Glutamatergic neuron (in vitro differentiated cells): ENCODE measurements around the gene FBXO11. TPM values are rescaled to one million over a fixed set of nuclear protein-coding genes. Genes with fewer than 3 reads are reported as not detected.
"Not testable (repeated sequence)": the region's sequence is repeated elsewhere in the genome, so short reads cannot be mapped to it uniquely, and the experiment has no call there.

ENCODE experiments used
- DNase-seq: peaks from one replicate; pipeline ENCODE4 v3.0.0; 2022
- H3K27ac Mint-ChIP-seq: one replicate; pipeline ENCODE4 v1.8.0; 2020; ENCODE audit warnings: mild to moderate bottlenecking, mixed read lengths, inconsistent platforms; ENCODE audit not compliant: unreplicated experiment
- H3K27me3 Mint-ChIP-seq: one replicate; pipeline ENCODE4 v1.8.0; 2020; ENCODE audit warnings: mild to moderate bottlenecking, moderate library complexity, mixed read lengths, inconsistent platforms; ENCODE audit not compliant: unreplicated experiment
- H3K36me3 Mint-ChIP-seq: one replicate; pipeline ENCODE4 v1.8.0; 2020; ENCODE audit warnings: mild to moderate bottlenecking, mixed read lengths, inconsistent platforms; ENCODE audit not compliant: unreplicated experiment
- H3K4me1 Mint-ChIP-seq: one replicate; pipeline ENCODE4 v1.8.0; 2020; ENCODE audit warnings: mild to moderate bottlenecking, low read depth, mixed read lengths, inconsistent platforms; ENCODE audit not compliant: unreplicated experiment
- H3K4me3 Mint-ChIP-seq: one replicate; pipeline ENCODE4 v1.8.0; 2020; ENCODE audit warnings: mild to moderate bottlenecking, mixed read lengths, inconsistent platforms; ENCODE audit not compliant: unreplicated experiment
- H3K9me3 Mint-ChIP-seq: one replicate; pipeline ENCODE4 v1.8.0; 2020; ENCODE audit warnings: mild to moderate bottlenecking, moderate library complexity, mixed read lengths, inconsistent platforms; ENCODE audit not compliant: unreplicated experiment
- CTCF ChIP-seq: fragments of 200-600 bp; sonication (generic); IDR thresholded peaks from one replicate; pipeline ENCODE4 v1.5.0; 2021; ENCODE audit not compliant: partially characterized antibody, unreplicated experiment
- total RNA-seq: library from RNA; stranded (reverse); fragmentation: NEBNext Ultra II Directional; extraction: Animal tissue kit (Norgen Biotek cat#: 25700); gene quantifications from one replicate; pipeline ENCODE4 v1.2.1, GENCODE V29; 2021; ENCODE audit not compliant: unreplicated experiment

Gene FBXO11
- total RNA-seq, 1 donor from 2014 or later, result 135 TPM

DNA sequence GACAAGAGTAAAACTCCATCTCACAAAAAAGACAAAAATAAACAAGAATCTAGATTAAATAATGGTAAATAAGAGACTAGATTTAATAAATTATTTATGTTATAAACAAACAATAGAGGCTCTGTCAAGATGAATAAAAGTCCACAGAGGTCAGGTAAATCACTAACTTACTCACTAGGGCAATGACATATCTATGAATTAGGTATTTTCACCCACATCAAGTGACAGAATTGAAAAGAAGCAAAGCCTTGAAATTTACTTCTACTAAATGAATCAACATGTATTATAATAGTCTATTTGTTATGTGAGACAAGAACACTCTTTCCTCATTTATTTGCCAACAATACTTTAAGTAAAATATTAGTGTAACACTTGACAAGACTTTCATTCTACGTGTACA is 41.7 kb downstream of the FBXO11 start:
- DNase-seq, result no peak
- Mint-ChIP-seq H3K27ac (no peak overlapping the region), H3K9me3 (peaks cover 1% of the 10 kb centered on the region), H3K4me1 (peaks cover 12% of the 10 kb centered on the region), H3K36me3 (no peaks in the 10 kb centered on the region), H3K4me3 (no peak overlapping the region), H3K27me3 (no peaks in the 10 kb centered on the region)
- no peak for TF ChIP-seq CTCF

DNA sequence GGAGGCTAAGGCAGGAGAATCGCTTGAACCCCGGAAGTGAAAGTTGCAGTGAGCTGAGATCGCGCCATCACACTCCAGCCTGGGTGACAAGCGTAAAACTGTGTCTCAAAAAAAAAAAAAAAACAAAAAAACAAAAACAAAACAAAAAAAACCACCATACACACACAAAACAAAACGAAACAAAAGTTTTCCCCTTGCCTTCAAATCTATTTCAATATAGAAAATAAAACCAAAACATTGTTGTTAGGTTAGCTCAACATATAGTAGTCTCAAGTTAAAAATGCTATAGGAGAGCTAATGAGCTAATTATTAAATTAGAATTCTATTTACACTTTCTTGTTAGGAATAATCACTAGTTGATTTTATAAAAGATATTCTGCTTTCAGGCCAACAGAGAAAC is 43.3 kb downstream of the FBXO11 start:
- no peak overlapping the region for H3K4me3 Mint-ChIP-seq
- H3K9me3 Mint-ChIP-seq, result peaks cover 1% of the 10 kb centered on the region
- no peak for TF ChIP-seq CTCF
- no peak for DNase-seq
- no peaks in the 10 kb centered on the region for H3K36me3 Mint-ChIP-seq
- peaks cover 9% of the 10 kb centered on the region for H3K4me1 Mint-ChIP-seq
- H3K27me3 Mint-ChIP-seq, result no peaks in the 10 kb centered on the region
- H3K27ac Mint-ChIP-seq, result no peak overlapping the region

DNA sequence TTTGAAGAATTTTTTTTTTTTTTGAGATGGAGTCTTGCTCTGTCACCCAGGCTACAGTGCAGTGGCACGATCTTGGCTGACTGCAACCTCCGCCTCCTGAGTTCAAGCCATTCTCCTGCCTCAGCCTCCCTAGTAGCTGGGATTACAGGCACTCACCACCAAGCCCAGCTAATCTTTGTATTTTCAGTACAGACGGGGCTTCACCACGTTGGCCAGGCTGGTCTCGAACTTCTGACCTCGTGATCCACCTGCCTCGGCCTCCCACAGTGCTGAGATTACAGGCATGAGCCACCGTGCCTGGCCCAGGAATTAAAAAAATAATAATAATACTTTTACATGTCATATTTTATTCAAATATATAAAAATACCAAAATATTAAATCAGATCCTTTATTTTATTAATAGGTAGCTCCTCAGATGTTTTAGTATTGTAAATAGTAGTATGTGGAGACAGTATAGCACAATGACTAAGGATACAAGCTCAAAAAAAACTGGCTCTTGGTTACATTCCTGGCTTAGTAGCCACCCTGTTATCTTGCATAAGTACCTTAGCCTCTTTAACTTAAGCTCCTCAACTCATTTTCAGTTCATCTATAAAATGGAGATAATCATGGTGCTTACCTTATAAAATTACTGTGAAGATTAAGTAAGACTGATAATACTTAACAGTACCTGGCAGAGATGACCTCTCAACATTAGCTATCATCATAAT is 53.1 kb downstream of the FBXO11 start:
- not testable (repeated sequence) for H3K9me3 Mint-ChIP-seq, H3K4me3 Mint-ChIP-seq, H3K36me3 Mint-ChIP-seq, DNase-seq, H3K4me1 Mint-ChIP-seq, H3K27me3 Mint-ChIP-seq
- H3K27ac Mint-ChIP-seq, result peak overlapping the region; percentile 20

GRCh38 chr2:47850198-47850597 is 56.1 kb downstream of the FBXO11 start:
- peaks cover 3% of the 10 kb centered on the region for H3K4me1 Mint-ChIP-seq
- no peak for TF ChIP-seq CTCF
- no peaks in the 10 kb centered on the region for H3K36me3 Mint-ChIP-seq
- H3K27me3 Mint-ChIP-seq, result no peaks in the 10 kb centered on the region
- H3K27ac Mint-ChIP-seq, result no peak overlapping the region
- H3K4me3 Mint-ChIP-seq, result no peak overlapping the region
- H3K9me3 Mint-ChIP-seq, result no peaks in the 10 kb centered on the region
- DNase-seq, result no peak

DNA sequence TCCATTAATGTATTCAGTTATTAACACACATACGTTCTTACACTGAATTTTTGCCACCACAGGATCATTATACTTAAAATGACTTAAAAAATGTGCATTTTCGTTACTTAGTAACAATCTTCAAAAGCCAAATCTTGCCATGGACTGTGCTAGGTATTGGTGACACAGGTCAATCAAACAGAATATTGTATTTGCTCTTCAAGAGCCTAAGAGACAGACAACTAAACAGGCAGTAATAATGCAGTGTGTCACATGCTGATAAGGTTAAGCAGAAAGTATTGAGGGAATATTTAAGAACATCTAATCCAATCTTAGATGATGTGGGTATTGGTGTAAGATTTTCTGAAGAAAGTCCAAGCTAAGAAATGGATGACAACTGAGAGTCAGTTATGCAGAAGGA is 56.9 kb downstream of the FBXO11 start:
- H3K36me3 Mint-ChIP-seq, result no peaks in the 10 kb centered on the region
- TF ChIP-seq CTCF, result no peak
- H3K4me1 Mint-ChIP-seq, result peaks cover 3% of the 10 kb centered on the region
- DNase-seq, result no peak
- no peaks in the 10 kb centered on the region for H3K9me3 Mint-ChIP-seq
- no peak overlapping the region for H3K4me3 Mint-ChIP-seq
- H3K27ac Mint-ChIP-seq, result no peak overlapping the region
- peaks cover 2% of the 10 kb centered on the region for H3K27me3 Mint-ChIP-seq
